GM23338 (cell line): ENCODE data around the gene CTNND2.

ENCODE experiments used
- CREB1 ChIP-seq: fragments of 250-450 bp; sonication (Bioruptor Pico); IDR thresholded peaks from 2 replicates; pipeline ENCODE4 v1.5.0; 2020; ENCODE audit warnings: low read depth, mild to moderate bottlenecking, moderate library complexity
- EZH2 ChIP-seq: fragments of 200-600 bp; sonication (generic); IDR thresholded peaks from one replicate; pipeline ENCODE4 v1.8.0; 2017; ENCODE audit warnings: antibody characterized with exemption, mild to moderate bottlenecking, low read depth; ENCODE audit not compliant: unreplicated experiment
- EZH2phosphoT487 ChIP-seq: fragments of 200-600 bp; sonication (generic); IDR thresholded peaks from one replicate; pipeline ENCODE4 v1.8.1; 2018; ENCODE audit warnings: antibody characterized with exemption; ENCODE audit not compliant: unreplicated experiment
- NANOG ChIP-seq: IDR thresholded peaks from 2 replicates; pipeline ENCODE4 v1.6.1; 2016; ENCODE audit warnings: antibody characterized with exemption, borderline replicate concordance
- POLR2AphosphoS5 ChIP-seq: IDR thresholded peaks from 2 replicates; pipeline ENCODE4 v1.6.1; 2016; ENCODE audit warnings: antibody characterized with exemption, low read depth
- ZNF114 ChIP-seq: fragments of 250-450 bp; sonication (Bioruptor Pico); IDR thresholded peaks from 2 replicates; pipeline ENCODE4 v1.5.0; 2020; ENCODE audit warnings: mild to moderate bottlenecking, moderate library complexity
- ZNF331 ChIP-seq: fragments of 250-450 bp; sonication (Bioruptor Pico); IDR thresholded peaks from 2 replicates; pipeline ENCODE4 v1.5.0; 2020; ENCODE audit warnings: low read depth, mild to moderate bottlenecking, moderate library complexity
- TF ChIP-seq, protein P1 (sequence below), 2 experiments: fragments of 200-600 bp in 1 of 2; sonication (generic) in 1 of 2; conservative IDR thresholded peaks; 2 replicates each; pipeline versions ENCODE4 v1.5.1 to v1.6.1; 2016 to 2017; ENCODE audit warnings: antibody characterized with exemption in 2 of 2, low read depth in 2 of 2, mild to moderate bottlenecking in 2 of 2, moderate library complexity in 1 of 2
- TF ChIP-seq, protein P2 (sequence below): IDR thresholded peaks from 2 replicates; pipeline ENCODE4 v1.6.1; 2016; ENCODE audit warnings: antibody characterized with exemption
- TF ChIP-seq, protein P3 (sequence below): IDR thresholded peaks from one replicate; pipeline ENCODE4 v1.6.1; 2018; ENCODE audit warnings: antibody characterized with exemption; ENCODE audit not compliant: unreplicated experiment
- TF ChIP-seq, protein P4 (sequence below): fragments of 250-450 bp; sonication (Bioruptor Pico); IDR thresholded peaks from 2 replicates; pipeline ENCODE4 v1.5.0; 2020; ENCODE audit warnings: mild to moderate bottlenecking, moderate library complexity

DNA sequence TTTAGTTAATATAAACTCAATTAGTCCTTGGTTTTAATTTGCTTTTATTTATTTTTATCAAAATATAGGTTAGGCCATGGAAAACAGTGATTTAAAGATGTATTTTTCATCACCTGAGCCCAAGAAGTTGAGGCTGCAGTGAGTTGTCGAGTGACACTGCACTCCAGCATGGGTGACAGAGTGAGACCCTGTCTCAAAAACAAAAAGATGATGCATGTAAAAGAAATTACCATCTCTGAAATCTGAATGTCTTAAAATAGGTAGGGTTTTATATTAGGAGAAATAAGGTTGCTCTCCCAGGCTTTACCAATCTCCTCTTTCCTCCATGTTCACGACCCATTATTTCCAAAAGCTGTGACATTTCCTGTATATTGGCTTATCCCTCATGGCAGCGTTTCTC lies 980.9 kb downstream of the CTNND2 start:
- TF ChIP-seq, protein P1, sequence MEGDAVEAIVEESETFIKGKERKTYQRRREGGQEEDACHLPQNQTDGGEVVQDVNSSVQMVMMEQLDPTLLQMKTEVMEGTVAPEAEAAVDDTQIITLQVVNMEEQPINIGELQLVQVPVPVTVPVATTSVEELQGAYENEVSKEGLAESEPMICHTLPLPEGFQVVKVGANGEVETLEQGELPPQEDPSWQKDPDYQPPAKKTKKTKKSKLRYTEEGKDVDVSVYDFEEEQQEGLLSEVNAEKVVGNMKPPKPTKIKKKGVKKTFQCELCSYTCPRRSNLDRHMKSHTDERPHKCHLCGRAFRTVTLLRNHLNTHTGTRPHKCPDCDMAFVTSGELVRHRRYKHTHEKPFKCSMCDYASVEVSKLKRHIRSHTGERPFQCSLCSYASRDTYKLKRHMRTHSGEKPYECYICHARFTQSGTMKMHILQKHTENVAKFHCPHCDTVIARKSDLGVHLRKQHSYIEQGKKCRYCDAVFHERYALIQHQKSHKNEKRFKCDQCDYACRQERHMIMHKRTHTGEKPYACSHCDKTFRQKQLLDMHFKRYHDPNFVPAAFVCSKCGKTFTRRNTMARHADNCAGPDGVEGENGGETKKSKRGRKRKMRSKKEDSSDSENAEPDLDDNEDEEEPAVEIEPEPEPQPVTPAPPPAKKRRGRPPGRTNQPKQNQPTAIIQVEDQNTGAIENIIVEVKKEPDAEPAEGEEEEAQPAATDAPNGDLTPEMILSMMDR (conservative IDR thresholded peaks at IDR 0.05; ENCODE audit: low read depth in 2 of 2) = no peak
- TF ChIP-seq ZNF331 (CRISPR knock-in tag) (no peak), POLR2AphosphoS5 (no peak), EZH2 (no peak), NANOG (no peak), ZNF114 (no peak), EZH2phosphoT487 (no peak), CREB1 (no peak)
- TF ChIP-seq, protein P2, sequence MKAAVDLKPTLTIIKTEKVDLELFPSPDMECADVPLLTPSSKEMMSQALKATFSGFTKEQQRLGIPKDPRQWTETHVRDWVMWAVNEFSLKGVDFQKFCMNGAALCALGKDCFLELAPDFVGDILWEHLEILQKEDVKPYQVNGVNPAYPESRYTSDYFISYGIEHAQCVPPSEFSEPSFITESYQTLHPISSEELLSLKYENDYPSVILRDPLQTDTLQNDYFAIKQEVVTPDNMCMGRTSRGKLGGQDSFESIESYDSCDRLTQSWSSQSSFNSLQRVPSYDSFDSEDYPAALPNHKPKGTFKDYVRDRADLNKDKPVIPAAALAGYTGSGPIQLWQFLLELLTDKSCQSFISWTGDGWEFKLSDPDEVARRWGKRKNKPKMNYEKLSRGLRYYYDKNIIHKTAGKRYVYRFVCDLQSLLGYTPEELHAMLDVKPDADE = no peak
- TF ChIP-seq, protein P3, sequence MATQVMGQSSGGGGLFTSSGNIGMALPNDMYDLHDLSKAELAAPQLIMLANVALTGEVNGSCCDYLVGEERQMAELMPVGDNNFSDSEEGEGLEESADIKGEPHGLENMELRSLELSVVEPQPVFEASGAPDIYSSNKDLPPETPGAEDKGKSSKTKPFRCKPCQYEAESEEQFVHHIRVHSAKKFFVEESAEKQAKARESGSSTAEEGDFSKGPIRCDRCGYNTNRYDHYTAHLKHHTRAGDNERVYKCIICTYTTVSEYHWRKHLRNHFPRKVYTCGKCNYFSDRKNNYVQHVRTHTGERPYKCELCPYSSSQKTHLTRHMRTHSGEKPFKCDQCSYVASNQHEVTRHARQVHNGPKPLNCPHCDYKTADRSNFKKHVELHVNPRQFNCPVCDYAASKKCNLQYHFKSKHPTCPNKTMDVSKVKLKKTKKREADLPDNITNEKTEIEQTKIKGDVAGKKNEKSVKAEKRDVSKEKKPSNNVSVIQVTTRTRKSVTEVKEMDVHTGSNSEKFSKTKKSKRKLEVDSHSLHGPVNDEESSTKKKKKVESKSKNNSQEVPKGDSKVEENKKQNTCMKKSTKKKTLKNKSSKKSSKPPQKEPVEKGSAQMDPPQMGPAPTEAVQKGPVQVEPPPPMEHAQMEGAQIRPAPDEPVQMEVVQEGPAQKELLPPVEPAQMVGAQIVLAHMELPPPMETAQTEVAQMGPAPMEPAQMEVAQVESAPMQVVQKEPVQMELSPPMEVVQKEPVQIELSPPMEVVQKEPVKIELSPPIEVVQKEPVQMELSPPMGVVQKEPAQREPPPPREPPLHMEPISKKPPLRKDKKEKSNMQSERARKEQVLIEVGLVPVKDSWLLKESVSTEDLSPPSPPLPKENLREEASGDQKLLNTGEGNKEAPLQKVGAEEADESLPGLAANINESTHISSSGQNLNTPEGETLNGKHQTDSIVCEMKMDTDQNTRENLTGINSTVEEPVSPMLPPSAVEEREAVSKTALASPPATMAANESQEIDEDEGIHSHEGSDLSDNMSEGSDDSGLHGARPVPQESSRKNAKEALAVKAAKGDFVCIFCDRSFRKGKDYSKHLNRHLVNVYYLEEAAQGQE = no peak
- TF ChIP-seq, protein P4, sequence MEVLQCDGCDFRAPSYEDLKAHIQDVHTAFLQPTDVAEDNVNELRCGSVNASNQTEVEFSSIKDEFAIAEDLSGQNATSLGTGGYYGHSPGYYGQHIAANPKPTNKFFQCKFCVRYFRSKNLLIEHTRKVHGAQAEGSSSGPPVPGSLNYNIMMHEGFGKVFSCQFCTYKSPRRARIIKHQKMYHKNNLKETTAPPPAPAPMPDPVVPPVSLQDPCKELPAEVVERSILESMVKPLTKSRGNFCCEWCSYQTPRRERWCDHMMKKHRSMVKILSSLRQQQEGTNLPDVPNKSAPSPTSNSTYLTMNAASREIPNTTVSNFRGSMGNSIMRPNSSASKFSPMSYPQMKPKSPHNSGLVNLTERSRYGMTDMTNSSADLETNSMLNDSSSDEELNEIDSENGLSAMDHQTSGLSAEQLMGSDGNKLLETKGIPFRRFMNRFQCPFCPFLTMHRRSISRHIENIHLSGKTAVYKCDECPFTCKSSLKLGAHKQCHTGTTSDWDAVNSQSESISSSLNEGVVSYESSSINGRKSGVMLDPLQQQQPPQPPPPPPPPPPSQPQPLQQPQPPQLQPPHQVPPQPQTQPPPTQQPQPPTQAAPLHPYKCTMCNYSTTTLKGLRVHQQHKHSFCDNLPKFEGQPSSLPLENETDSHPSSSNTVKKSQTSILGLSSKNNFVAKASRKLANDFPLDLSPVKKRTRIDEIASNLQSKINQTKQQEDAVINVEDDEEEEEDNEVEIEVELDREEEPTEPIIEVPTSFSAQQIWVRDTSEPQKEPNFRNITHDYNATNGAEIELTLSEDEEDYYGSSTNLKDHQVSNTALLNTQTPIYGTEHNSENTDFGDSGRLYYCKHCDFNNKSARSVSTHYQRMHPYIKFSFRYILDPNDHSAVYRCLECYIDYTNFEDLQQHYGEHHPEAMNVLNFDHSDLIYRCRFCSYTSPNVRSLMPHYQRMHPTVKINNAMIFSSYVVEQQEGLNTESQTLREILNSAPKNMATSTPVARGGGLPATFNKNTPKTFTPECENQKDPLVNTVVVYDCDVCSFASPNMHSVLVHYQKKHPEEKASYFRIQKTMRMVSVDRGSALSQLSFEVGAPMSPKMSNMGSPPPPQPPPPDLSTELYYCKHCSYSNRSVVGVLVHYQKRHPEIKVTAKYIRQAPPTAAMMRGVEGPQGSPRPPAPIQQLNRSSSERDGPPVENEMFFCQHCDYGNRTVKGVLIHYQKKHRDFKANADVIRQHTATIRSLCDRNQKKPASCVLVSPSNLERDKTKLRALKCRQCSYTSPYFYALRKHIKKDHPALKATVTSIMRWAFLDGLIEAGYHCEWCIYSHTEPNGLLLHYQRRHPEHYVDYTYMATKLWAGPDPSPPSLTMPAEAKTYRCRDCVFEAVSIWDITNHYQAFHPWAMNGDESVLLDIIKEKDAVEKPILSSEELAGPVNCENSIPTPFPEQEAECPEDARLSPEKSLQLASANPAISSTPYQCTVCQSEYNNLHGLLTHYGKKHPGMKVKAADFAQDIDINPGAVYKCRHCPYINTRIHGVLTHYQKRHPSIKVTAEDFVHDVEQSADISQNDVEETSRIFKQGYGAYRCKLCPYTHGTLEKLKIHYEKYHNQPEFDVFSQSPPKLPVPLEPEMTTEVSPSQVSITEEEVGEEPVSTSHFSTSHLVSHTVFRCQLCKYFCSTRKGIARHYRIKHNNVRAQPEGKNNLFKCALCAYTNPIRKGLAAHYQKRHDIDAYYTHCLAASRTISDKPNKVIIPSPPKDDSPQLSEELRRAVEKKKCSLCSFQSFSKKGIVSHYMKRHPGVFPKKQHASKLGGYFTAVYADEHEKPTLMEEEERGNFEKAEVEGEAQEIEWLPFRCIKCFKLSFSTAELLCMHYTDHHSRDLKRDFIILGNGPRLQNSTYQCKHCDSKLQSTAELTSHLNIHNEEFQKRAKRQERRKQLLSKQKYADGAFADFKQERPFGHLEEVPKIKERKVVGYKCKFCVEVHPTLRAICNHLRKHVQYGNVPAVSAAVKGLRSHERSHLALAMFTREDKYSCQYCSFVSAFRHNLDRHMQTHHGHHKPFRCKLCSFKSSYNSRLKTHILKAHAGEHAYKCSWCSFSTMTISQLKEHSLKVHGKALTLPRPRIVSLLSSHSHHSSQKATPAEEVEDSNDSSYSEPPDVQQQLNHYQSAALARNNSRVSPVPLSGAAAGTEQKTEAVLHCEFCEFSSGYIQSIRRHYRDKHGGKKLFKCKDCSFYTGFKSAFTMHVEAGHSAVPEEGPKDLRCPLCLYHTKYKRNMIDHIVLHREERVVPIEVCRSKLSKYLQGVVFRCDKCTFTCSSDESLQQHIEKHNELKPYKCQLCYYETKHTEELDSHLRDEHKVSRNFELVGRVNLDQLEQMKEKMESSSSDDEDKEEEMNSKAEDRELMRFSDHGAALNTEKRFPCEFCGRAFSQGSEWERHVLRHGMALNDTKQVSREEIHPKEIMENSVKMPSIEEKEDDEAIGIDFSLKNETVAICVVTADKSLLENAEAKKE = no peak
